GM18507 (cell line): Measurements from ENCODE around the gene ZNF423.
"Not testable (repeated sequence)": the region's sequence is repeated elsewhere in the genome, so short reads cannot be mapped to it uniquely, and the experiment has no call there.

Source experiments
- DNase-seq: peaks from one replicate; pipeline ENCODE4 v3.0.0; 2011; ENCODE audit warnings: low read depth; ENCODE audit not compliant: insufficient read length; ENCODE audit errors: extremely low spot score
- FAIRE-seq: peaks from 2 replicates; lab custom pipeline; 2011; peaks lifted over from hg19 to GRCh38; lab: Jason Lieb, UNC

Gene ZNF423

GRCh38 chr16:49855822-49856671 is at the start of gene ZNF423:
ZNF423 (minus strand) TSS chr16:49856112; CDS start chr16:49855774, 338 bp downstream.
- FAIRE-seq (no peak), DNase-seq (no peak)

GRCh38 chr16:49904348-49905062 is 48.6 kb upstream of the ZNF423 start:
- no peak for FAIRE-seq

GRCh38 chr16:49902908-49903307 is 47.0 kb upstream of the ZNF423 start:
- FAIRE-seq (no peak), DNase-seq (no peak)

More at GRCh38 chr16:49904348-49905062, 48.6 kb upstream of the ZNF423 start:
- no peak for DNase-seq

- DNase-seq: no peak
- FAIRE-seq: no peak
These were observed 45.8 kb upstream of the ZNF423 start for GRCh38 chr16:49901711-49902110.

GRCh38 chr16:49900875-49901274 is 45.0 kb upstream of the ZNF423 start:
- FAIRE-seq: no peak

GRCh38 chr16:49899991-49900695 is 44.2 kb upstream of the ZNF423 start:
- DNase-seq (no peak), FAIRE-seq (no peak)

More at GRCh38 chr16:49900875-49901274, 45.0 kb upstream of the ZNF423 start:
- no peak for DNase-seq

- DNase-seq: no peak
These were observed 40.6 kb upstream of the ZNF423 start for GRCh38 chr16:49896447-49896964.

GRCh38 chr16:49890876-49891275 is 35.0 kb upstream of the ZNF423 start:
- no peak for DNase-seq
- FAIRE-seq: no peak

More at GRCh38 chr16:49896447-49896964, 40.6 kb upstream of the ZNF423 start:
- FAIRE-seq: no peak

- no peak for FAIRE-seq
- no peak for DNase-seq
These were observed 33.9 kb upstream of the ZNF423 start for GRCh38 chr16:49889725-49890397.

GRCh38 chr16:49886554-49887094 is 30.7 kb upstream of the ZNF423 start:
- FAIRE-seq (no peak), DNase-seq (no peak)

- no peak for FAIRE-seq
- no peak for DNase-seq
These were observed 28.4 kb upstream of the ZNF423 start for GRCh38 chr16:49884033-49885015.

GRCh38 chr16:49883076-49884014 is 27.4 kb upstream of the ZNF423 start:
- no peak for FAIRE-seq
- no peak for DNase-seq

- no peak for FAIRE-seq
- DNase-seq: no peak
These were observed 26.0 kb upstream of the ZNF423 start for GRCh38 chr16:49881890-49882289.

GRCh38 chr16:49878540-49878939 is 22.6 kb upstream of the ZNF423 start:
- DNase-seq, FAIRE-seq: not testable (repeated sequence)

GRCh38 chr16:49876716-49877129 is 20.8 kb upstream of the ZNF423 start:
- DNase-seq (peak; percentile 66), FAIRE-seq (peak; percentile 15)

GRCh38 chr16:49875806-49876715 is 20.1 kb upstream of the ZNF423 start:
- DNase-seq: no peak
- no peak for FAIRE-seq
